Uterus (tissue), 2 donors: Measurements from ENCODE around the gene MYMX.

Experiments used
- POLR2A ChIP-seq, 2 donors: fragments of 450-650 bp; IDR thresholded peaks; one replicate each; pipeline ENCODE4 v1.6.1; 2016; ENCODE audit warnings: antibody characterized with exemption in 2 of 2, mild to moderate bottlenecking in 1 of 2, moderate library complexity in 1 of 2
- TF ChIP-seq, protein P1 (sequence below), 4 experiments: fragments of 200-600 bp in 2 of 4; fragments of 450-650 bp in 2 of 4; sonication (generic) in 2 of 4; IDR thresholded peaks; one replicate each; pipeline ENCODE4 v1.5.1; 2016 to 2019; ENCODE audit warnings: antibody characterized with exemption in 4 of 4, mild to moderate bottlenecking in 2 of 4, moderate library complexity in 1 of 4

DNA sequence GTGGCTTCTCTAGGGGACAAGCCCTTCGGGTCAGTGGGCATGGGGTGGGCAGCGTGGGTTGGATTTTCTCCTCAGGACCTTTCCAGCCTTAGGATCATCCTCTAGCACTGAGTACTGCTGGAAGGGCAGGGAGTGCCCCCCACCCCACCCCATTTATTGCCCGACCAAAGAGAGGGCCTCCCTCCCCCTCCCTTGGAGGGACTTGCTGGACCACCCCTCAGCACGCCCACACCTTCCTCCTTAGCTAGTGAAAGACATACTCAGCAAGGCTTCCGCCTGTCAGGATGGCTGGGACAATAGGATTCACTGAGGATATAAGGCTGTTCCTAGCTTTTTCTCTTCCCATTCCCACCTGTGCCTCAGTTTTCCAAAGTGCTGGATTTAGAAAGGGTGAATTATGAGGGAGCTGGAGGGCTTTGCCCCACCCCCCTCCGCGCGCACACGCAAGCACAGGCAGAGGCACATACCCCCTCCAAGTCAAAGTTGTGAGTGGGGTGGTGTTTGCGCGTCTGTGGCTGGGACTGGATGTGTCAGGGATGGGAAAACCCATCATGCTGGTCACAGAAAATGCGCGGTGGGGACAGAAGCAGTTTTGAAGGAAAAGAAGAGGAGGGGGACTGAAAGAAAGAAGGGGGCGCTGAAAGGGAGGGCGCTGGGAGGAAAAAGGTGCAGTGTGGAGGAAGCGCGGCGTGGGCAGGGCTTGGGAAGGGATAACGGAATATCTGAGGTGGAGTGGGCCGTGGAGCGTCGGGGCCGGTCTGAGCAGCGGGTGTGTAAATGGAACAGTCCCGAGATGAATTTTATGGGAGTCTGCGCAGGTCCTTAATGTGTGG lies 6.0 kb downstream of the MYMX start:
- TF ChIP-seq, protein P1, sequence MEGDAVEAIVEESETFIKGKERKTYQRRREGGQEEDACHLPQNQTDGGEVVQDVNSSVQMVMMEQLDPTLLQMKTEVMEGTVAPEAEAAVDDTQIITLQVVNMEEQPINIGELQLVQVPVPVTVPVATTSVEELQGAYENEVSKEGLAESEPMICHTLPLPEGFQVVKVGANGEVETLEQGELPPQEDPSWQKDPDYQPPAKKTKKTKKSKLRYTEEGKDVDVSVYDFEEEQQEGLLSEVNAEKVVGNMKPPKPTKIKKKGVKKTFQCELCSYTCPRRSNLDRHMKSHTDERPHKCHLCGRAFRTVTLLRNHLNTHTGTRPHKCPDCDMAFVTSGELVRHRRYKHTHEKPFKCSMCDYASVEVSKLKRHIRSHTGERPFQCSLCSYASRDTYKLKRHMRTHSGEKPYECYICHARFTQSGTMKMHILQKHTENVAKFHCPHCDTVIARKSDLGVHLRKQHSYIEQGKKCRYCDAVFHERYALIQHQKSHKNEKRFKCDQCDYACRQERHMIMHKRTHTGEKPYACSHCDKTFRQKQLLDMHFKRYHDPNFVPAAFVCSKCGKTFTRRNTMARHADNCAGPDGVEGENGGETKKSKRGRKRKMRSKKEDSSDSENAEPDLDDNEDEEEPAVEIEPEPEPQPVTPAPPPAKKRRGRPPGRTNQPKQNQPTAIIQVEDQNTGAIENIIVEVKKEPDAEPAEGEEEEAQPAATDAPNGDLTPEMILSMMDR (IDR thresholded peaks at IDR 0.05): no peak
- no peak for TF ChIP-seq POLR2A (IDR thresholded peaks at IDR 0.05)
